ENCODE data around the gene SCLT1.

The SCLT1 gene

DNA sequence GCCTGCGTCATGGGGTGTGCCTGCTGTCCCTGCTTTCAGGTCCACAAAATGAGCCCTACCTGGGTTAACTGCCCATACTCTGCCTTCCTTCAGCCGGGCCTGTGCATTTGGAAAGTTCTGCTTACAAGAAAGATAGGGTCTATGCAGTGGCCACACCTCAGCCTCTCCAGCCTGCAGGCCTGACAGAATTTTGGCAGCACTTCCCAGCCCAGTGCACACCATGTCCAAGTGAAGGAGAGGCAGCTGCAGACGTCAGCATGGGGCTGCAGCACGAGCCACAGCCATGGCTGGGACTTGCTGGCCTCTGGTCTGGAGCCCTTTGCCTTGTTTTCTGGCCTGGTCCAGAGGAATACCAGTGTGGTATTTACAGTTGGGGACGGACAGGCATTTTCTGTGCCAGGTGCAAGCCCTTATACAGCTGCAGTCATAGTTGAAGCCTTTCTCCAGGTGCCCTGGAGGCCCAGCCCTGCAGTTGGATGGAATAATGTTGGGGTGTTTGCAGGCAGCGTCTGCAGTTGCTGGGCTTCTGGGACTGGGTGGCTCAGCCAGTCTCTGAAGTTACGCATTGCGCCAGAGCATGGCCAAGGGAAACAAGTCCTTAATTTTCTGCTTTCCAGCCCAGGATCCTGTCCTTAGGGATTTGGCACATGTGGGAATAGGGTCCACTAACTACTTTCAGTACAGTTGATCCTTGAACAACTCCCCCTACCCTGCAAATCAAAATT lies 257.7 kb downstream of the SCLT1 start:
- no peak for DNase-seq

All from stimulated activated CD4-positive, alpha-beta T cell treated with anti-CD3 and anti-CD28 coated beads, Interleukin-2, amount 100 ng/mL, for 24 hours (primary cell).